HG03159 (cell line): Measurements from ENCODE around the gene DYRK2.

Experiments
- ATAC-seq: cut with Tn5 transposase; IDR thresholded peaks from one replicate; pipeline ENCODE4 v1.9.1; 2021; ENCODE audit warnings: mild to moderate bottlenecking, moderate library complexity; ENCODE audit not compliant: unreplicated experiment

Gene DYRK2

GRCh38 chr12:67698672-67699581, 50.4 kb downstream of the DYRK2 start:
- peak; percentile 97 for ATAC-seq

- ATAC-seq: no peak
Measured at GRCh38 chr12:67701121-67701520, 52.6 kb downstream of the DYRK2 start.

- ATAC-seq: no peak
Measured at GRCh38 chr12:67702136-67702535, 53.6 kb downstream of the DYRK2 start.

- no peak for ATAC-seq
Measured at GRCh38 chr12:67704071-67704470, 55.5 kb downstream of the DYRK2 start.

GRCh38 chr12:67705394-67706370, 57.1 kb downstream of the DYRK2 start:
- no peak for ATAC-seq

GRCh38 chr12:67709367-67709954, 60.9 kb downstream of the DYRK2 start:
- no peak for ATAC-seq

- peak; percentile 97 for ATAC-seq
Measured at GRCh38 chr12:67710582-67710981, 62.0 kb downstream of the DYRK2 start.

- ATAC-seq: no peak
Measured at GRCh38 chr12:67712011-67712410, 63.5 kb downstream of the DYRK2 start.

GRCh38 chr12:67714648-67715047, 66.1 kb downstream of the DYRK2 start:
- ATAC-seq: no peak
